Kidney glomerular epithelial cell (primary cell): ENCODE data around the gene MCAM.

Experiments used
- DNase-seq: peaks from one replicate; lab custom pipeline; 2025; lab: John Stamatoyannopoulos, UW

MCAM gene

GRCh38 chr11:119330237-119330636 is 13.3 kb upstream of the MCAM start:
- DNase-seq, result no peak

DNA sequence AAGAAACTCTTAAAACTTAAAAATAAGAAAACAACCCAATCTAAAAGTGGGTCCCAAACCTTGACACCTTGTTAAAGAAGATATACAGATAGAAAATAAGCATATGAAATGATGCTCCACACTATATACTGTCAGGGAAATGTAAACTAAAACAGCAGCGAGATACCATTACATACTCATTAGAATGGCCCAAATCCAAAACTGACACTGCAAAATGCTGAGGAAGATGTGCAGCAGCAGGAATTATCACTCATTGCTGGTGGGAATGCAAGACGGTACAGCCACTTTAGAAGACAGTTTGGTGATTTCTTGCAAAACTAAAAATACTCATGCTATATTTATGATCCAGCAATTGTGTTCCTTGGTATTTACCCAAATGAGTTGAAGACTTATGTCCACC is 12.4 kb upstream of the MCAM start:
- DNase-seq, result no peak

- DNase-seq, result no peak
These were observed 7.3 kb upstream of the MCAM start for GRCh38 chr11:119324189-119324588.

DNA sequence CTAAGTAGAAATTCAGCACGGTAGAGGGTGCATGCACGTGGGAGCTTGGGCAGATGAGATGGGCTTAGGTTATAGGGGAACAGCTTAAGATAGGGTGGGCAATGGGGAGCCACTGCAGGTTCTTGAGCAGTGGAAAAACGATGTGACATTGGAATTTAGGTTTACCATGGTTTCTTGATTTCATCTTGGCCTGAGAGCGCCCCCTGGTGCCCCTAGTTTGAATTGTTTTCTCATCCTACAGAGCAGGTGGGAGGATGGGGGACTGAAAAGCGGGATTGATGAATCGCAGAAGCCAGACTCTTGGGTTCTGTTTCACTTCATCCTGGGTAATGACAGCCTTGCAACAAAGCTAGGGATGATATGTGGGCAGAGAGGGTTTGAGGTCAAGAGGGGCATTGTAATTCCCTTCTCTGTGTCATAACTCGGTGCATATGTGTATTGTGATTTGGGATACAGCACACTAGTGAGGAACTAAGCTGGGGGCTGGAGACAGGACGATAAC is 6.7 kb upstream of the MCAM start:
- peak; percentile 62 for DNase-seq

DNA sequence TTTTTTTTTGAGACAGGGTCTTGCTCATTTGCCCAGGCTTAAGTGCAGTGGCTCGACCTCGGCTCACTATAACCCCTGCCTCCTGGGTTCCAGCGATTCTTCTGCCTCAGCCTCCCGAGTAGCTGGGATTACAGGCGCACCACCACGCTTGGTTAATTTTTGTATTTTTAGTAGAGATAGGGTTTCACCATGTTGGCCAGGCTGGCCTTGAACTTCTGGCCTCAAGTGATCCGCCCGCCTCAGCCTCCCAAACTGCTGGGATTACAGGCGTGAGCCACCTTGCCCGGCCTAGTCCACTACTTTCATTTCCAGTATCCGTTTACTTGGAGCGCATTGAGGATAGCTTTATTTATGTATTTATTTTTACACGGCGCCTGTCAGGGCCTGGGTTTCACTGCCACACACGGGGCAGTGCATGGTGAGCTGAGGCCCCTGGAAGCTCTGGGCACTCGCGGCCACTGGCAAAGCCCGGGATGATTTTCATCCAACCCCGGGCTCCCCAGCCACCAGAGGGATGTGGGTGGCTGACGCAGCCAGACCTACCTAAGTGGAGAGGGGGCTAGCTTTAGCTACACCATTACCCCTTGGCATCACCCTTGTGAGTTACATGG is 6.1 kb upstream of the MCAM start:
- DNase-seq, result no peak

DNA sequence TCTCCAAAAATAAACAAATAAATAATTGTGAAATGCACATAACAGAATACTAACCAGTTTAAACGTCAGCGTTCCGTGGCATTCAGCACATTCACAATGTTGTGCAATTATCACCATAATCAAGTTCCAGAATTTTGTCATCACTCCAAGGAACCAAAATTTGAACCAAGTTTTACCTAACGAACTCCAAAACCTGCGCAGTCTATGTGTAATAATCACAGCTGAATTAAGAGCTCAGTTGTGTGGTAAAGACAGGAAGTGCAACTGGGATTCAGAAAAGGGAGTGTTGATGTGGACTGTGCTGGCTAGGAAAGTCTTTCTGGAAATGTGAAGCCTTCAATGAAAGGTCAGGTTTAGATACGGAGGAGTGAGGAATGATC is 5.4 kb upstream of the MCAM start:
- DNase-seq, result no peak

DNA sequence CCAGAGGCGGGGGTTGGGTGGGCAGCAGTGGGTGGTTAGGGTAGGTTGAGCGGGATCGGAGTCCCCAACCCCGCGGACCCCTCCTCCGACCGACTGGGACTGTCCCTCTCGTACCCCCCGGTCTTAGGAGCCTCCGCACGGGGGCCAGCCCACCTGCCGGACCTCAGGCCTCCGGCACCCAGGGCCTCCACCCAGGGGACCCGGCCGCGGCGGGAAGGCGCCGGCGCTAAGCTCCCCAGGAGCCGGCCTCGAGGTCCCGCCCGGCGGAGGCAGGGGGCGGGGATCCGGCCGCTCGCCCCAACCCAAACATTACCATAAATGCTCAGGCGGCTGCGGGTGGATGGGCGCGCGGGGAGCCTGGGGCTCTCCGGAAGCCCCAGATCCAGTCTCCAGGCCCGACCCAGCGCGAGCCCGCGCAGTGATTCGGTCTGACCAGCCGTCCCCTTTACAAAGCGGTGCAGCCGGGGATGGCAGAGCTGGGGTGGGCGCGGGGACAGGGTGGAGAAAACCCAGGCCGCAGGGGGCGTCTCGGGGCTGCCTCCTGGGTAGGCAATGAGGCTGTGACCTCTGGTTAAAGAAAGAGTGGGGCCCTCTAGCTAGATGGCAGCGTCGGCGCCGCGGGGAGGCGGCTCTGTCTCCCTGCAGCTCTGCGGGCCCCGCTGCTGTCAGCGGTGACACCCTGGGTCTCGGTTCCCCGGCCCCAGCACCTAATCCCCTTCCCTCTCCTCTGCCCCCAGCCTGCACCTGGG is 4.0 kb upstream of the MCAM start:
- no peak for DNase-seq

DNA sequence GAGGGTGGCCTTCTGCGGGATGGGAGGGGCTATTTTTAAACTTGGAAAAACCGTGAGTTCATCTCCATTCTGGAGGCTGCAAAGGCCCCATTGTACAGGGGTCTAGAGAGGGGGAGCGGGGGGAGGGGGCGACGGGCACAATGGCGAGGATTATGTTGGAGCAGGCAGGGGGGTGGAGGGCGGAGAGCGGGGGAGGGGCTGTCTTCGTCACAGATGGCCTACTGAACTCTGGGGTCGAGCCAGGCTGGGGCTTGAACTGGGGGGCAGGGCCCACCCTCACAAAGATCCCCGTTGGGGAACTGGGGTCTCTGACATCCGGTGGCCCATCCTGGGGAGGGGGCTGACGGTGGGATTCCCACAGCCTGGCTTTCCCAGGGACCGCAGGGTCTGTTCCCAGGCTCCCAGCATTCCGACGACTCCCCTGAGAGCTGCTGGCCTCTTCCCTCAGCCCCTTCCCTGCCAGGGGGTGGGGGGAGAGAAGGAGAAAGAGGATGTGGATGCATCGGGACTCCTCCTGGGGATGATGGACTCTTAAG is 3.4 kb upstream of the MCAM start:
- DNase-seq, result no peak

DNA sequence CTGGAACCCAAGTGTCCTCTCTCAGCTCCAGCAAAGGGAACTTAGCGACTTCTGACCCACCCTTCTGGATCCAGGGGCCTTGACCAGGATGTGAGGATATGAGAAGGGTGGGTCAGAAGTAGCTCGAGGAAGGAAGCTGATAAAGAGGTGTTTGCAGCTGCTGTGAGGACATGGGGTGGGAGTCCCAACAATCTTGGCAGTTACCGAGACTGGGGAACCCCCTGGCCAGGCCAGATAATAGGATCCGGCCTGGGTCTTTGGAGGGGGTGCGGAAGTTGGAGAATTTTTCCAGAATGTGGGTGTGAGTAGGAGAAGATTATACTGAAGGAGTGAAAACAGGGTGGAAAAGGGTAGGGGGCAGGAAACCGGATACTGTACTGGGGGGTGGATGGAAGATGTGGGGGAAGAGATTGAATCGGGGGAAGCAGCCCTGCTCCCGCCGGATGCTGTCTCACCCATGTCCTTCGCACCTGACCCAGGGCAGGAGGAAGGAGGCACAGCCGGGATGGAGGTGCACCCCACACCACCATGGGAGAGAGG is 2.8 kb upstream of the MCAM start:
- DNase-seq, result no peak

DNA sequence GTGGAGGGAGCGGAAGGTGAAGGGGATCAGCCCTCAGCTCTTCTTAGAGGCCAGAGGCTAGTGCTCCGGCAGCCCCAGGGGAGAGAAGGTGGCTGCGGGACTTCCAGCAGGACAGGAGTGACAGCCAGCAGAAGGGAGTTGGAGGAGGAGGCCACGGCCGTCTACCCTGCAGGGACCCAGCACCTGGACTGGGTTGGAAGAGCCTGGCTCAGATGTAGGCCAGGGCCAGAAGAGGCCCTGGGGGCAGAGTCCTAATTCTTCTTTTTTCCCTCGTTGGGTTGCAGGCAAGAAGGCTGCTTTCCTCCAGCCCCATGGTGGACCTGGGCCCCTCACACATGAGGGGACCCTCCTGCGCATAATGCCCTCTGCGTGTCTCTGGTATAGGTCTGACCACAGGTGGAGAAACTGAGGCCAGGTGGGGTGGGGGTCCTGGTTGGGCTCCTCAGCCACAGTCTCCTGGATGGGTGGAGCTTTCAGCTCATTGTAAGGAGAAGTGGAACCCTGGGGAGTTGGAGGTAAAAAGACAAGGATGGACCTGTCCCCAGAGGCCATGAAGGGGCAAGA is 2.3 kb upstream of the MCAM start:
- no peak for DNase-seq

DNA sequence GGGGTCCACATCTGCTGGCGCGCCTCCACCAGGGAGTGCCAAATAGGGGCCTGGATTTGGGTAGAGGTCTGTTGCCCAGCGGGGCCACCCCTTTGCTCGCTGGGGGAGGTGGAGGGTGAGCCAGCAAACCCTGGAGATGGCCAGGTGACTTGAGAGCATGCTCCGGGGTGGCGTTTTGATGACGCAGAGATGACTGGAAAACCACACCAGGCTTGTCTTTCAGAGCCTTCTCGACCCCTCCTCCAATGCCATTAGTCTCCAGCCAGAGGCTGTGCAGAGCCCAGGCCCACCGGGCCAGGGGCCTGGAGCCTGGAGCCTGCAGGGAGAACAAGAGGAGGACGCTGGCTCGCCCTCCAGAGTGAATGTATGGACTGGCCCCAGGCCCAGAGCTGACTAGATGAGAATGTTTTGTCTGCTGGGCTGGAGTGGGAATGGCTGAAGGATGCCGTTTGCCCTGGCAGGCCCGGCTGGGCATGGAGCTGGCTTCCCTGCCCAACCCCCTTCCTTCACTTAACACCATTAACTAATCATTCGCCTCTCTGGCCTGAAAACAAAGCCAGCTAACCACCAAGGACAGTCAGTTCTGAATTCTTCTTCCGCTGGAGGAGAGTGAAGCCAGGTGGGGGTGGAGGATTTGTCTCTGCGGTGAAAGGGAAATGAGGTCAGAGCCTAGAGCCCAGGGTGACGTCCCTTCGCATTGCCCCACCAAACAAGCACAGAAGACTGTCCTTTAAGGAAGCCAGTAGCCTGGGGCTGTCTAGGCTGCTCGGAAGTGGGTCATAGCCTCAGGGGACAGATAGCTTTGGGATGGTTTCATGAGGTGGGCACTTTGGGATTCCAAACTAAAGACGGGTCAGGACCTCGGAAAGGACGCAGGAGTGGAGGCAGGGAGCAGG is 1.6 kb upstream of the MCAM start:
- DNase-seq, result no peak

GRCh38 chr11:119317592-119318239 is 786 bp upstream of the MCAM start:
- DNase-seq, result no peak

DNA sequence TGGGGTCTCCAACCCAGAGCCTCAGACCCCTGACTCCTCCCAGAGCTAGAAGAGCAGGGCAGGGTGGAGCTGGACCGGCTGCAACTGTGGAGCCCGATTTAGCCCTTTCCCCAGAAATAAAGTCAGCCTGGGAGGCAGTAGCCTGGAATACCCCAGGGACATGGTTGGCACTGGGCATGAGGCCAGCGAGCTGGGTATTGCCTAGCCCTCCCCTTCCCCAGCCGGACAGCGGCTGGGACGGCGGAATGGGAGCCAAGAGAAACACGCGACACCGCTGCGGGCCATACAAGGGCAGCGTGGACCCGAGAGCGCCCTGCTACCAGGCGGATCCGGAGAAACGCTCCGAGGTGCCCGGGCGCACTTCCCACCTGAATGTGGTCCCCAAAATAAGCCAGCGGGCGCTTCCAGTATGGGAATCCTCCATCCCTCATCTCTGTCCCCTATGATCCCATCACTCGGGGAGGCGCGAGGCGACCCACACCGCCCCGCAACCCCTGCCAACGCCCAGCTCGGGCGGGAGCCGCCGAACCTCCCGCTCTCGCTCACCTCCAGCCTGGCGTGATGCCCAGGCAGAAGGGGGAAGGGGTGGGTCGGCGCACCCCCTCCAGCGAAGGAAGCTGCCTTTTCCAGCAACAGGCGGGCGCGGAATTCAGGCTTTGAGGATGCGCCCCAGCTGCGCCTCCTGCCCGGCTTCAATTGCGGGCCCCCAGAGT is 758 bp downstream of the MCAM start:
- DNase-seq, result no peak

- no peak for DNase-seq
These were observed 1.6 kb downstream of the MCAM start for GRCh38 chr11:119315131-119316015.

- DNase-seq, result no peak
These were observed 2.2 kb downstream of the MCAM start for GRCh38 chr11:119314726-119315125.

DNA sequence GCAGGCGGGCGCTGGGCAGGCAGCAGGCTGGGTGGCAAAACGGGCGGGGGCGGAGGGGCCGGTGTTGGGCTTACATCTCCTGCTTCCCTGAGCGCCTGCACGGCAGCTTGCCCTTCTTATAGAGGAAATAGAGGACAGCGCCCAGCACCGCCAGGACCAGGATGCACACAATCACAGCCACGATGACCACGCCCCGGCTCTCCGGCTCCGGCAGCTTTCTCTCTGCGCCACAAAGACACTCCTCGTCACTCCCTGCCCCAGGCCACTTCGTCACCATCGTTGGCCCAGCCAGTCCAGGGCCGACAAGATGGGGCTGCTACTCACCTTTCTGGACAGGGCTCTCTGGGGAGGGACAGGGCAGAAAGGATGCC is 6.3 kb downstream of the MCAM start:
- DNase-seq, result no peak

DNA sequence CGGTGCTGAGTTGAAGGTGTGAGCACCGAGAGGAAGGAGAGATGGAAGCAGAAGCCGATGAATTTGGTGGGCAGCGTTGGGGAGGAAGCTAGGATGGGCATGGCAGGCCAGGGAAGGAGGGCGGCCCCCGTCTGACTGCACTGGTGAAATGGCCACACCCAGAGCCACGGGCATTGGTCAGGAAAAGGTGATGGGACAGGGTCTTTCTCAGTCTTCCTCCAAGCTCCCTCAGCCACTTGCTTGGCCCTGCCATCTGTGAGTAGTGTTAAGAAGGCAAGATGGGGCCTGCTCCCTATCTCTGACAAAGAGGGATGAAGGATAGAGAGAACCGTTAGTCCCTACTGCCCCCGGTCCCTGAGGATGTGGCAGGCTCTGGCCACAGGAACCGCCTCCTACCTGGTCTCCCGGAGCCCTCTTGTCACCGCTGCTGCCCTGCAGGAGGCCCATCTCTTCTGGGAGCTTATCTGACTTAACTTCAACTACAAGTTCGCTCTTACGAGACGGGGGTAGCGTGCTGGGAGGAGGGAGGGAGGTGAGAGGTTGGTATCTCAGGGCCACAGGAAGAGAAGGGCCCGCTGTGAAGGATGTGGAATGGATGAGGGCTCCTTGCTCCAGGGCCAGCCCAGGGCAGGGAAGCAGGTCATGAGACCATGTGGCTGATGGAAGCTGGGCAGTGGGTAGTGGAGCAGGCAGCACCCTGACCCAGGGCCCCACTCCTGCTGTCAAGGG is 6.8 kb downstream of the MCAM start:
- DNase-seq, result no peak

DNA sequence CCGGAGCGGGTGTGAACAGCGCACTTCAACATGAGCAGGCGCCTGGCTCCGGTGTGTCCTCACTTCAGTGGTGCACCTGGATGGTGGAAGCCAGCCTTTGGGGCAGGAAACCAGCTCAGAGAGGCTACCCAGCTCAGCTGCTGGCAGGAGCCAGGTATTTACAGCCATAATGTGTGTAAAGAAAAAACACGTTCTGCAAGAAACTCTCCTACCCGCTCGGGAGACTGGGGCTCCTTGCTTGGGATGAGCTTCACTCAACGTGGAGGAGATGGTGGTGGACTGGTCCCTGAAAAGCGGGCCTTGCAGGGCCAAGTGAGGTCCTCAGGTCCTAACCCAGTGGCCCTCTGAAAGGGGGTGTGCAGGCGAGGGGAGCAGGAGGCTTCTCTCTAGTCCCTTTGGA is 7.5 kb downstream of the MCAM start:
- no peak for DNase-seq

- DNase-seq, result no peak
These were observed 9.0 kb downstream of the MCAM start for GRCh38 chr11:119307974-119308373.
